ENCODE measurements around the gene KIRREL1.

Gene KIRREL1

DNA sequence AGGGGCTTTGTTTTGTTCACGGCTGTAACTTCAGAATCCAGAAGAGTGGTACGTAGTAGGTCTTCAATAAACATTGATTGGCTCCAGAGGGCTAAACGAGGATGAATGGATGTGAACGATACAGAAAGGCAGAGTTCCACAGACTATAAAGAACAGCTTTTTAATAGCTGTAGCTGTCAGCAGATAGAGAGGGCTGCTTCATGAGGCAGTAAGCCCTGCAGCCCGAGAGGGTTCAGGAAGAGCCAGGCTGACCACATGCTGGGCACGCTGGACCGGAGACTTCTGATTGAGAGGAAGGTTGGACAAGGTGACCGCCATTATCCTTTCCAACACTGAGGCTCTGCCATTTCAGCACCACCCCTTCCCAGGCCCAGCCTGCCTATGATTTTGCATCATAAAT lies 45.3 kb downstream of the KIRREL1 start:
- TF ChIP-seq, protein P1, sequence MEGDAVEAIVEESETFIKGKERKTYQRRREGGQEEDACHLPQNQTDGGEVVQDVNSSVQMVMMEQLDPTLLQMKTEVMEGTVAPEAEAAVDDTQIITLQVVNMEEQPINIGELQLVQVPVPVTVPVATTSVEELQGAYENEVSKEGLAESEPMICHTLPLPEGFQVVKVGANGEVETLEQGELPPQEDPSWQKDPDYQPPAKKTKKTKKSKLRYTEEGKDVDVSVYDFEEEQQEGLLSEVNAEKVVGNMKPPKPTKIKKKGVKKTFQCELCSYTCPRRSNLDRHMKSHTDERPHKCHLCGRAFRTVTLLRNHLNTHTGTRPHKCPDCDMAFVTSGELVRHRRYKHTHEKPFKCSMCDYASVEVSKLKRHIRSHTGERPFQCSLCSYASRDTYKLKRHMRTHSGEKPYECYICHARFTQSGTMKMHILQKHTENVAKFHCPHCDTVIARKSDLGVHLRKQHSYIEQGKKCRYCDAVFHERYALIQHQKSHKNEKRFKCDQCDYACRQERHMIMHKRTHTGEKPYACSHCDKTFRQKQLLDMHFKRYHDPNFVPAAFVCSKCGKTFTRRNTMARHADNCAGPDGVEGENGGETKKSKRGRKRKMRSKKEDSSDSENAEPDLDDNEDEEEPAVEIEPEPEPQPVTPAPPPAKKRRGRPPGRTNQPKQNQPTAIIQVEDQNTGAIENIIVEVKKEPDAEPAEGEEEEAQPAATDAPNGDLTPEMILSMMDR (IDR thresholded peaks at IDR 0.05), result no peak

DNA sequence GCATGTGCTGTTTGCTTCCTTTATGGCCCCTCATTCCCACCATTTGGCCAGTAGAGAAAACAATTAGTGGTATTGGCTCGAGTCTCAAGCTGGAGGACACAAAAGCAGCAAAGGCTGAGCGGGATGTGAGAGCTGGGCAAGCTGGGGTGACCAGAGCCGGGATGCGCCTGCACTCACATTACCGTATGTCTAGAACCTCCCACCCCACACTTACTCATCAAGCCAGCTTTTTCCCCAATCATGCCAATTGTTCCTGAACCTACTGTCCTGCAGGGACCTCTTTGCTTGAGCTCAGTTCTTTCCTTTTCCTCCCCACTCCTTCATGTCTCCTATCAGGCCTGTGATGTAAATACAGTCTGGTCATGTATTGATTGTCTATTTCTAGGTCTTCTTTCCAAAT lies 45.9 kb downstream of the KIRREL1 start:
- TF ChIP-seq, protein P1 (IDR thresholded peaks at IDR 0.05), result no peak

DNA sequence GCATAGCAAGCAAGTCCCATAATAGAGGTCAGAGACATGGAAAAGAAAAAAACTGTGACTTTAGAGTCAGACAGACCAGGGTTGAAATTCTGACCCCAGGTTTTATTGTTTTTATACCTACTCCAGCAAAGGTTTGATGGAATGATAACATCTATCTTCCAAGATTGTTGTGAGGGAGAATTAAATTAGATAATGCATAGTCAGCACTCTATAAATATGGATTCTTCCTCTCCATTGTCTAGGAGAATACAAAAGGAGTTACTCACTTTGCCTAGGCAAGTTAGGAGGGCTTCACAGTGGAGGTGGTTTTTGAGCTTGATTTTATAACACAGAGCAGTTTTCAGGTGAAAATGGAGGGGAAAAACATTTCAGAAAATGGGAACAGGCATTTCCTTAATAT lies 46.9 kb downstream of the KIRREL1 start:
- TF ChIP-seq, protein P1 (IDR thresholded peaks at IDR 0.05), result no peak

DNA sequence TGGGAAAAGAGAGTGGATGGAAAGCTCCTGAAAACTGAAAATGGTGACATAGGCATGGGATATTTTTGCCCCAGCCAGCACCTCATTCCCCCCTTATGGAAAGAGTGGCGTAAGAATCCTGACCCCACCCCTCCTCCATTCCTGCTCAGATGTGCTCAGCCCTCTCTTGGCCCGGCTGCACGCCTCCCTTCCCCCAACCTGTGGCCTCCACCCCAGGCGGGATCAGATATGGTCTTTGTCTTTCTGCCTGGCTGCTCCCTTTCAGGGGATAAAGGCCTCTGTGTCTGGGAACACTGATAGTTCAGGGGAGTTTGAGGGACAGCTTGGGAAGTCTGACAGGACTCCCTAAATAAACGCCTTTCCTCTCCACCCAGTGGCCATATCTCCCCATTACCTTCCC lies 49.8 kb downstream of the KIRREL1 start:
- TF ChIP-seq, protein P1 (IDR thresholded peaks at IDR 0.05), result no peak

DNA sequence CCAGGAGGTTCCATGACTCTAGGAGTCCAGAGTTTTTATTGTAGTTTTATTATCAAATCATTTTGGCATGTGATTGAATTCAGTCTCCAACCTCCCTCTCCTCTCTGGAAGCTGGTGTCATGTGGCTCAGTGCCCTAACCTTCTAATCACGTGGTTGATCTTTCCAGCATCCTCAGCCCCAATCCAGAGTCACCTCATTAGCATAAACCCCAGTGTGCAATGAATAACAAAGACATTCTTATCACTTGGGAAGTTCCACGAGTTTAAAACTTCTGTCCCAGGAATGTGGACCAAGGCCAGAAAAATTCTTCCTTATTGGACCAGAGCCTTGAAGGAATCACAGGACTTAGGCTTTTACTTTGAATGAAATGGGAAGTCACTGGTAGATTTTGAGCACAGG lies 52.2 kb downstream of the KIRREL1 start:
- TF ChIP-seq, protein P1 (IDR thresholded peaks at IDR 0.05), result no peak

DNA sequence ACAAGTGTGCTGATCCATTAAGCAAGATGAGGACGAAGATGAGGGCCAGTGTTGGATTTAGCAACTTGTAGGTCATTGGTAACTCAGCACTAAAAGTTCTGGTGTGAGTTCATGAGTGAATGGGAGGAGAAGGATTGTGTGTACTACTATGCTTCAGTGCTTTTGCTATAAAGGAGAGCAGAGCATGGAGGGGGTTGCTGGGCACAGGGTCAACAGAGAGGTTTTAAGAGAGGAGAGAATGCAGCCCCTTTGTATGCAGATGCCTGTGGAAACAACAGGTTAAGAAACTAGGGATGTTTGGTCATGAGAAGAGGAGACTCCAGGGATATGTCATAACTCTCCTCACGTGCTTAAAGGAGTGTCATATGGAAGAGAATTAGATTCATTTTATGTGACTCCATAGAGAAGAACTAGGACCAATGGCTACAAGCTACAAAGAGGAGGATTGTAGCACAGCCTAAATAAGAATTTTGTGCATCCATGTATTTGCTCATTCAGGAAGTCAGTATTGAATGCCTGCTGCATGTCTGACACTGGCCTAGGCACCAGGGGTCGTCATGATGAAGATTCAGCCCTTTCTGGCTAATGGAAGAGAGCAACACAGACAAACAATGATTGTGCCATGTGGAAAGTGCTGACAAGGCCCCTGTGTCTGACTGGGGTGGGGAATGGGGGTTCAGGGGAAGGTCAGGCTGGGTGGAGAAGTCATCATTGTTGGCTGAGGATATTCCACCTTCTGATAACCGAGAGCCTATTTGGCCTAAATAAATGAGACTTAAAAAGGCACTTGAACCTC lies 53.5 kb downstream of the KIRREL1 start:
- TF ChIP-seq, protein P1 (IDR thresholded peaks at IDR 0.05), result no peak

DNA sequence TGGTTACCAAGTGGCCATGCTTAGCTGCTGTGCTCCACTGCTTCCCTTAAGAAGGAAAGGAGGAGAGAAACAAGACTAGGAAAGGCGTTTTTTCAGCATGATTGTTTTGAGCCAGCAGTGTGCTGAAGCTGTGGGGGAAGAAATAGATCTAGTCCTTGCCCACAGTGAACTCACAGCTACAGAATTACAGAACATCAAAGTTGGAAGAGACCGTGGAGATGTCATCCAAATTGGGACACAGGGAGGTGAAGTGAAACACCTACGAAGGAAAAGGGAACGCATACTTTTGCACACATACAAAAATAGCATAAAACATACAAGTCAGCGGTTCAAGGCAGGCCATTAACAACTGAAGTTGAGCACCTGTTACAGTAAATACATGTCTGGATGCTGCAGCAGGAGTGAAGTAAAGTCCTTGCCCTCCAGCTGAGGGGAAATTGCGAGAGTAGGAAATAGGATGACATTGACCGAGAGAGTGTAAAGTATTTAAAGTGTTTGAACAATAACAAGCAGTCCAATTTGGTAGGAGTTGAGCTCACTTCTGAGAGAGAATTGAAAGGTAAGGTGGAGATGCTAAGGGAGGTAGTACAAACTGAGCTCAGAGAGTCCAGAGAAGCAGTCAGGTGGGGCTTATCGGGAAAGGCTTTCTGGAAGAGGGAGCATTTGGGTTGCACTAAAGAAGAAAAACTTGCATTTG lies 55.1 kb downstream of the KIRREL1 start:
- TF ChIP-seq, protein P1 (IDR thresholded peaks at IDR 0.05), result no peak
